B cell (primary cell): ENCODE measurements around the gene MDH2. TPM values are rescaled to one million over a fixed set of nuclear protein-coding genes. Genes with fewer than 3 reads are reported as not detected.
"Not testable (repeated sequence)": the region's sequence is repeated elsewhere in the genome, so short reads cannot be mapped to it uniquely, and the experiment has no call there.

Experiments
- ATAC-seq: fragments of 200-7000 bp; cut with Tn5 transposase; one replicate; pipeline ENCODE4 v1.10.0; 2021; ENCODE audit warnings: low read depth, mild to moderate bottlenecking, moderate number of reproducible peaks, moderate library complexity
- CTCF ChIA-PET: fragments of 350-600 bp; sonication (Branson Sonifier 250); formaldehyde crosslinking; loops from one replicate; lab custom pipeline; 2021; ENCODE audit warnings: antibody characterized with exemption, inconsistent platforms; lab: Charles Lee
- POLR2A ChIA-PET: fragments of 350-600 bp; sonication (Branson Sonifier 250); formaldehyde crosslinking; loops from one replicate; lab custom pipeline; 2021; ENCODE audit warnings: antibody characterized with exemption; lab: Charles Lee
- DNase-seq: peaks from one replicate; pipeline ENCODE4 v3.0.0; 2013
- H2AFZ ChIP-seq: 2 replicates; pipeline ENCODE4 v1.6.1; 2012; ENCODE audit warnings: mild to moderate bottlenecking, low read depth, low read length; ENCODE audit not compliant: insufficient read depth, poor library complexity, severe bottlenecking
- H3K27ac ChIP-seq, 2 donors: 1 replicate in 1 of 2; 2 replicates in 1 of 2; pipeline ENCODE4 v1.5.1; 2012 to 2013; ENCODE audit warnings: low read length in 2 of 2, mild to moderate bottlenecking in 2 of 2, moderate library complexity in 1 of 2
- H3K27me3 ChIP-seq, 4 experiments: fragments of 200-600 bp in 1 of 4; sonication (generic) in 1 of 4; replicated peaks in 1 of 4; 1 replicate in 2 of 4; 2 replicates in 2 of 4; pipeline versions ENCODE4 v1.6.1 to v1.7.0; 2013 to 2016; ENCODE audit warnings: low read length in 3 of 4, mild to moderate bottlenecking in 2 of 4, mixed read lengths in 1 of 4, moderate library complexity in 1 of 4; ENCODE audit not compliant: insufficient read depth in 4 of 4, control insufficient read depth in 3 of 4; ENCODE audit errors: control extremely low read depth in 1 of 4
- H3K36me3 ChIP-seq, 2 experiments: replicated peaks in 1 of 2; 1 replicate in 1 of 2; 2 replicates in 1 of 2; pipeline versions ENCODE4 v1.6.1 to v1.7.1; 2013; ENCODE audit warnings: low read length in 1 of 2; ENCODE audit not compliant: insufficient read depth in 2 of 2, control insufficient read depth in 1 of 2; ENCODE audit errors: control extremely low read depth in 1 of 2, extremely low read depth in 1 of 2
- H3K4me1 ChIP-seq, 2 donors: fragments of 200-600 bp in 1 of 2; sonication (generic) in 1 of 2; 1 replicate in 1 of 2; 2 replicates in 1 of 2; pipeline versions ENCODE4 v1.5.1 to v1.6.1; 2013 to 2017; ENCODE audit warnings: low read length in 2 of 2; ENCODE audit not compliant: control insufficient read depth in 2 of 2, insufficient read depth in 2 of 2
- H3K4me2 ChIP-seq: replicated peaks from 2 replicates; pipeline ENCODE3; 2012; ENCODE audit warnings: mild to moderate bottlenecking, low read depth, low read length; ENCODE audit not compliant: poor library complexity, severe bottlenecking
- H3K4me3 ChIP-seq, 5 experiments: fragments of 200-600 bp in 1 of 5; sonication (generic) in 1 of 5; 1 replicate in 3 of 5; 2 replicates in 2 of 5; pipeline versions ENCODE4 v1.5.1 to v1.7.0; 2011 to 2016; ENCODE audit warnings: low read length in 4 of 5, mild to moderate bottlenecking in 4 of 5, low read depth in 2 of 5, control low read depth in 1 of 5, moderate library complexity in 1 of 5; ENCODE audit not compliant: insufficient read depth in 1 of 5; ENCODE audit errors: control extremely low read depth in 1 of 5, extremely low read depth in 1 of 5
- H3K79me2 ChIP-seq: fragments of 200-600 bp; sonication (generic); one replicate; pipeline ENCODE4 v1.6.0; 2016; ENCODE audit warnings: low read length; ENCODE audit not compliant: control insufficient read depth, insufficient read depth
- H3K9ac ChIP-seq: fragments of 200-600 bp; sonication (generic); 2 replicates; pipeline ENCODE4 v1.6.1; 2017; ENCODE audit warnings: mild to moderate bottlenecking, low read length, moderate library complexity
- H3K9me3 ChIP-seq, 3 donors: one replicate each; pipeline versions ENCODE4 v1.6.1 to v1.7.1; 2013; ENCODE audit warnings: low read length in 2 of 3; ENCODE audit not compliant: control insufficient read depth in 2 of 3, insufficient read depth in 1 of 3; ENCODE audit errors: control extremely low read depth in 1 of 3
- H4K20me1 ChIP-seq: 2 replicates; pipeline ENCODE4 v1.6.0; 2012; ENCODE audit warnings: mild to moderate bottlenecking, low read length; ENCODE audit not compliant: insufficient read depth, control insufficient read depth, poor library complexity, severe bottlenecking
- H3K27ac Mint-ChIP-seq: one replicate; pipeline ENCODE4 v1.8.0; 2021; ENCODE audit warnings: mixed read lengths
- H3K27me3 Mint-ChIP-seq: one replicate; pipeline ENCODE4 v1.8.0; 2021; ENCODE audit warnings: mixed read lengths
- H3K4me1 Mint-ChIP-seq: one replicate; pipeline ENCODE4 v1.8.0; 2021; ENCODE audit warnings: mixed read lengths
- H3K4me3 Mint-ChIP-seq: one replicate; pipeline ENCODE4 v1.8.0; 2021; ENCODE audit warnings: mixed read lengths
- H3K9me3 Mint-ChIP-seq: one replicate; pipeline ENCODE4 v1.8.0; 2022; ENCODE audit warnings: mixed read lengths; ENCODE audit not compliant: insufficient read depth
- CTCF ChIP-seq: fragments of 200-600 bp; IDR thresholded peaks from one replicate; pipeline ENCODE4 v1.8.0; 2022; ENCODE audit warnings: antibody characterized with exemption, mild to moderate bottlenecking
- EZH2 ChIP-seq: IDR thresholded peaks from 2 replicates; pipeline ENCODE4 v1.6.1; 2012; ENCODE audit warnings: borderline replicate concordance, low read depth, mild to moderate bottlenecking, moderate library complexity, low read length; ENCODE audit not compliant: insufficient read depth, poor library complexity, severe bottlenecking
- WGBS: methylation state at CpG from one replicate; pipeline ENCODE4 v1.1.5; 2013; ENCODE audit warnings: missing lambda C conversion rate; ENCODE audit not compliant: insufficient coverage; 5-methylcytosine and 5-hydroxymethylcytosine counted together
- intact Hi-C: fragments of 100-400 bp; cut with micrococcal nuclease; formaldehyde crosslinking; loops from one replicate; pipeline ENCODE4 v1.10.0; 2022
- polyA plus RNA-seq: library from polyadenylated mRNA; depleted of rRNA; stranded (reverse); fragments of >200 nt; gene quantifications from 2 replicates; pipeline ENCODE4 v1.2.3, GENCODE V29; 2012
- total RNA-seq, 2 donors: library from RNA; stranded (reverse); fragments of 120-200 nt in 1 of 2; gene quantifications; 1 replicate in 1 of 2; 2 replicates in 1 of 2; pipeline versions ENCODE4 v1.2.3 to v1.2.4, GENCODE V29; 2013 to 2022

MDH2 gene
- total and polyA plus RNA-seq, 2 donors (not counting 1 experiment from before 2014, with no cell fraction given), result 76.9 to 77.2 TPM

- WGBS, result 45% methylated on average over 2 of the region's 13 CpGs
- ATAC-seq (no peak), DNase-seq (no peak)
- Histone ChIP-seq H3K4me1 (peaks cover 0 to 5% of the 10 kb centered on the region in 2 donors), H3K36me3 (peaks cover 0 to 9% of the 10 kb centered on the region in 2 experiments), H3K9ac (no peak overlapping the region), H3K9me3 (no peaks in the 10 kb centered on the region), H3K27ac (no peak overlapping the region), H2AFZ (no peak overlapping the region), H3K4me3 (no peak overlapping the region), H4K20me1 (no peaks in the 10 kb centered on the region), H3K27me3 (no peaks in the 10 kb centered on the region), H3K4me2 (no peak overlapping the region), H3K79me2 (no peaks in the 10 kb centered on the region)
- POLR2A ChIA-PET, result no interaction called here
- Mint-ChIP-seq H3K4me1 (peaks cover 8% of the 10 kb centered on the region), H3K9me3 (no peaks in the 10 kb centered on the region), H3K27ac (no peak overlapping the region), H3K27me3 (no peaks in the 10 kb centered on the region), H3K4me3 (no peak overlapping the region)
- intact Hi-C loops, result no loop called here
- CTCF ChIA-PET, result no interaction called here
- TF ChIP-seq EZH2 (no peak), CTCF (no peak)
Observed at GRCh38 chr7:76016191-76016947, 31.5 kb upstream of the MDH2 start.

GRCh38 chr7:76018520-76018919 is 29.4 kb upstream of the MDH2 start:
- H3K9ac ChIP-seq, H3K79me2 ChIP-seq, H3K27ac Mint-ChIP-seq, H4K20me1 ChIP-seq, H3K9me3 Mint-ChIP-seq, POLR2A ChIA-PET, ATAC-seq, H3K27me3 ChIP-seq, H3K4me3 Mint-ChIP-seq, H3K4me3 ChIP-seq, H3K27ac ChIP-seq, H3K4me1 ChIP-seq, DNase-seq, H3K27me3 Mint-ChIP-seq, H3K4me2 ChIP-seq, intact Hi-C loops, H2AFZ ChIP-seq, H3K9me3 ChIP-seq: not testable (repeated sequence)
- peaks cover 0 to 18% of the 10 kb centered on the region in 2 experiments for H3K36me3 ChIP-seq
- peaks cover 12% of the 10 kb centered on the region for H3K4me1 Mint-ChIP-seq
- CTCF ChIA-PET, result interaction anchor here (0.6 to 2.5 kb wide), 3 partner anchors 15 to 1027 kb away, joined by 3 to 10 read pairs (median 3); no protein-coding TSS in a partner anchor
- 100% methylated on average over 2 of the region's 4 CpGs for WGBS
